Measurements from ENCODE around the gene IPO4. TPM values are rescaled to one million over a fixed set of nuclear protein-coding genes. Genes with fewer than 3 reads are reported as not detected.

IPO4 gene
- total and polyA plus RNA-seq, 2 experiments from 2014 or later = 34.2 to 105 TPM

DNA sequence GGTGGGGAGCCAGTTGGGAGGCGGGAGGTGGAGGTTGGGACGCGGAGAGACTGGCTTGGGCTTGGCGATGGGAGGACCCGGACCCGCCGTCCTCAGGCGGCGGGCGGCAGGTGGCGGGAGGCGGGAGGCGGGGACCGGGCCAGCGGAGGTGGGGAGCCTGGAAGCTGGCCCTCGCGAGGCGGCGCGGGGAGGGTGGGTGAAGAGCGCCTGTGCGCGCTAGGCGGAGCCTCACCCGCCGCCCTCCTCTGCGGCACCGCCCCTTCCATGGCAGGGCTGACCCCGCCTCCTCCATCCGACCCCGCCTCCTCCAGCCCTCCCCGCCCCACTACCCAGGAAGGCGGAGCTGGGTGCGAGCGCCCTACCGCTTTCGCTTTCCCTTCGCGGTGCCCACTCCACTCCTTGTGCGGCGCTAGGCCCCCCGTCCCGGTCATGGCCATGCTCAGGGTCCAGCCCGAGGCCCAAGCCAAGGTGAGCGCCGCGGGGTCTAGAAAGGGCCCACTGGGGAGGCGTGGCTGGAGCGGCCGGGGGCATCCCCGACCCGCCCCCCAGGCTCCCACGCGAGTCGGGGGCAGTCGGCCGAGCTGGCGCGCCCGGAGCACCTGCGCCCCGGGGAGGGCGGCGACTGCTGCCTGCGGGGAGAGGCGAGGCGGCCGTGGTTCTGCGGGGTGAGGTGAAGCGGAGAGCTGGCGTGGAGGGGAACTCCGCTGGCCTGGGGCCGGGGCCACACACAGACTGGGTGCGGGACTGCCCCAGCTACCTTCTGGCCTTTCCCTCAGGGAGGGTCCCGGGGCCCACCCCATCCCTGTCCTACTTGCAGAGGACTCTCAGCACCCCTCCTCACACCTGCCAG lies 52.6 kb downstream of the IPO4 start, which contains the start of gene PSME1:
Gene PSME1 (plus strand): TSS at position 361 of the 850 bp plus-strand sequence. CDS start 69 bp downstream, at position 430.
- peaks cover 33% of the 10 kb centered on the region for H3K36me3 Mint-ChIP-seq (ENCODE audit: low read depth)
- H3K4me2 ChIP-seq = peak within 1 kb of the TSS; percentile 87
- no peaks in the 10 kb centered on the region for H3K9me3 Mint-ChIP-seq
- peak within 1 kb of the TSS; percentile 96 for H3K4me3 ChIP-seq
- H2AFZ ChIP-seq = peak within 1 kb of the TSS; percentile 97
- H3K9me2 ChIP-seq (ENCODE audit: insufficient read depth) = no peaks in the 10 kb centered on the region
- H4K20me1 ChIP-seq (replicated peaks; ENCODE audit: insufficient read depth) = peaks cover 9% of the 10 kb centered on the region
- peak within 1 kb of the TSS; percentile 79 for H3K4me3 Mint-ChIP-seq
- ATAC-seq (peak; percentile 88), DNase-seq (ENCODE audit: low spot score) (peak; percentile 96)
- H3K79me2 ChIP-seq (replicated peaks; ENCODE audit: insufficient read depth) = peaks cover 20% of the 10 kb centered on the region
- peaks cover 24% of the 10 kb centered on the region for H3F3A ChIP-seq (replicated peaks; ENCODE audit: low read depth)
- peak within 1 kb of the TSS; percentile 10; the same call in 1 of the 2 replicates for H3K27ac Mint-ChIP-seq
- no peaks in the 10 kb centered on the region for H3K27me3 ChIP-seq (ENCODE audit: insufficient read depth)
- TF ChIP-seq POLR2AphosphoS5 (IDR thresholded peaks at IDR 0.05; ENCODE audit: low read depth) = peak; percentile 80
- TF ChIP-seq, protein P1, sequence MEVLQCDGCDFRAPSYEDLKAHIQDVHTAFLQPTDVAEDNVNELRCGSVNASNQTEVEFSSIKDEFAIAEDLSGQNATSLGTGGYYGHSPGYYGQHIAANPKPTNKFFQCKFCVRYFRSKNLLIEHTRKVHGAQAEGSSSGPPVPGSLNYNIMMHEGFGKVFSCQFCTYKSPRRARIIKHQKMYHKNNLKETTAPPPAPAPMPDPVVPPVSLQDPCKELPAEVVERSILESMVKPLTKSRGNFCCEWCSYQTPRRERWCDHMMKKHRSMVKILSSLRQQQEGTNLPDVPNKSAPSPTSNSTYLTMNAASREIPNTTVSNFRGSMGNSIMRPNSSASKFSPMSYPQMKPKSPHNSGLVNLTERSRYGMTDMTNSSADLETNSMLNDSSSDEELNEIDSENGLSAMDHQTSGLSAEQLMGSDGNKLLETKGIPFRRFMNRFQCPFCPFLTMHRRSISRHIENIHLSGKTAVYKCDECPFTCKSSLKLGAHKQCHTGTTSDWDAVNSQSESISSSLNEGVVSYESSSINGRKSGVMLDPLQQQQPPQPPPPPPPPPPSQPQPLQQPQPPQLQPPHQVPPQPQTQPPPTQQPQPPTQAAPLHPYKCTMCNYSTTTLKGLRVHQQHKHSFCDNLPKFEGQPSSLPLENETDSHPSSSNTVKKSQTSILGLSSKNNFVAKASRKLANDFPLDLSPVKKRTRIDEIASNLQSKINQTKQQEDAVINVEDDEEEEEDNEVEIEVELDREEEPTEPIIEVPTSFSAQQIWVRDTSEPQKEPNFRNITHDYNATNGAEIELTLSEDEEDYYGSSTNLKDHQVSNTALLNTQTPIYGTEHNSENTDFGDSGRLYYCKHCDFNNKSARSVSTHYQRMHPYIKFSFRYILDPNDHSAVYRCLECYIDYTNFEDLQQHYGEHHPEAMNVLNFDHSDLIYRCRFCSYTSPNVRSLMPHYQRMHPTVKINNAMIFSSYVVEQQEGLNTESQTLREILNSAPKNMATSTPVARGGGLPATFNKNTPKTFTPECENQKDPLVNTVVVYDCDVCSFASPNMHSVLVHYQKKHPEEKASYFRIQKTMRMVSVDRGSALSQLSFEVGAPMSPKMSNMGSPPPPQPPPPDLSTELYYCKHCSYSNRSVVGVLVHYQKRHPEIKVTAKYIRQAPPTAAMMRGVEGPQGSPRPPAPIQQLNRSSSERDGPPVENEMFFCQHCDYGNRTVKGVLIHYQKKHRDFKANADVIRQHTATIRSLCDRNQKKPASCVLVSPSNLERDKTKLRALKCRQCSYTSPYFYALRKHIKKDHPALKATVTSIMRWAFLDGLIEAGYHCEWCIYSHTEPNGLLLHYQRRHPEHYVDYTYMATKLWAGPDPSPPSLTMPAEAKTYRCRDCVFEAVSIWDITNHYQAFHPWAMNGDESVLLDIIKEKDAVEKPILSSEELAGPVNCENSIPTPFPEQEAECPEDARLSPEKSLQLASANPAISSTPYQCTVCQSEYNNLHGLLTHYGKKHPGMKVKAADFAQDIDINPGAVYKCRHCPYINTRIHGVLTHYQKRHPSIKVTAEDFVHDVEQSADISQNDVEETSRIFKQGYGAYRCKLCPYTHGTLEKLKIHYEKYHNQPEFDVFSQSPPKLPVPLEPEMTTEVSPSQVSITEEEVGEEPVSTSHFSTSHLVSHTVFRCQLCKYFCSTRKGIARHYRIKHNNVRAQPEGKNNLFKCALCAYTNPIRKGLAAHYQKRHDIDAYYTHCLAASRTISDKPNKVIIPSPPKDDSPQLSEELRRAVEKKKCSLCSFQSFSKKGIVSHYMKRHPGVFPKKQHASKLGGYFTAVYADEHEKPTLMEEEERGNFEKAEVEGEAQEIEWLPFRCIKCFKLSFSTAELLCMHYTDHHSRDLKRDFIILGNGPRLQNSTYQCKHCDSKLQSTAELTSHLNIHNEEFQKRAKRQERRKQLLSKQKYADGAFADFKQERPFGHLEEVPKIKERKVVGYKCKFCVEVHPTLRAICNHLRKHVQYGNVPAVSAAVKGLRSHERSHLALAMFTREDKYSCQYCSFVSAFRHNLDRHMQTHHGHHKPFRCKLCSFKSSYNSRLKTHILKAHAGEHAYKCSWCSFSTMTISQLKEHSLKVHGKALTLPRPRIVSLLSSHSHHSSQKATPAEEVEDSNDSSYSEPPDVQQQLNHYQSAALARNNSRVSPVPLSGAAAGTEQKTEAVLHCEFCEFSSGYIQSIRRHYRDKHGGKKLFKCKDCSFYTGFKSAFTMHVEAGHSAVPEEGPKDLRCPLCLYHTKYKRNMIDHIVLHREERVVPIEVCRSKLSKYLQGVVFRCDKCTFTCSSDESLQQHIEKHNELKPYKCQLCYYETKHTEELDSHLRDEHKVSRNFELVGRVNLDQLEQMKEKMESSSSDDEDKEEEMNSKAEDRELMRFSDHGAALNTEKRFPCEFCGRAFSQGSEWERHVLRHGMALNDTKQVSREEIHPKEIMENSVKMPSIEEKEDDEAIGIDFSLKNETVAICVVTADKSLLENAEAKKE (CRISPR knock-in tag; IDR thresholded peaks at IDR 0.05) = no peak
- H3K27me3 Mint-ChIP-seq (ENCODE audit: insufficient read depth, low read depth, poor library complexity) = peaks cover 26% of the 10 kb centered on the region
- peaks cover 22% of the 10 kb centered on the region for H3K4me1 ChIP-seq (ENCODE audit: insufficient read depth)
- H3K36me3 ChIP-seq (ENCODE audit: insufficient read depth) = peaks cover 14% of the 10 kb centered on the region; the same call in 1 of the 2 replicates
- peak within 1 kb of the TSS; percentile 84; the same call in 1 of the 2 replicates for H3K27ac ChIP-seq (ENCODE audit: low read depth)
- peaks cover 46% of the 10 kb centered on the region for H3K4me1 Mint-ChIP-seq

DNA sequence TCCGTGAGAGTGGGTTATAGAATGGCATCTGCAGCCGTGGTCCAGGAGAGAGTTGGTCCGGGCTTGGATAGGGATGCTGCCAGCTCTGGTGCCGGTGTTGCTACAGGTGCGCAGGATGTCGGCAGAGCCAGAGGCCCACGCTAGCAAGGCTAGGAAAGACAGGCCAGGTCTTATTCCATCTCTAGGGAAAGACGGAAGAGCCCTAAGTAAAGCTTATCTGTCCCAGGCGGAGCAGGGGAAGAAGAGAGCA lies 53.1 kb downstream of the IPO4 start:
- DNase-seq (ENCODE audit: low spot score) (no peak), ATAC-seq (no peak)
- Histone ChIP-seq H4K20me1 (replicated peaks; ENCODE audit: insufficient read depth) (peaks cover 9% of the 10 kb centered on the region), H3K27ac (ENCODE audit: low read depth) (peak overlapping the region; percentile 84; the same call in 1 of the 2 replicates), H3K4me2 (peak overlapping the region; percentile 87), H3K36me3 (ENCODE audit: insufficient read depth) (peaks cover 14% of the 10 kb centered on the region; the same call in 1 of the 2 replicates), H3K79me2 (replicated peaks; ENCODE audit: insufficient read depth) (peaks cover 16% of the 10 kb centered on the region), H3K4me3 (peak overlapping the region; percentile 96), H3K27me3 (ENCODE audit: insufficient read depth) (no peaks in the 10 kb centered on the region), H3K9me2 (ENCODE audit: insufficient read depth) (no peaks in the 10 kb centered on the region), H3F3A (replicated peaks; ENCODE audit: low read depth) (peaks cover 29% of the 10 kb centered on the region), H3K4me1 (ENCODE audit: insufficient read depth) (peaks cover 22% of the 10 kb centered on the region), H2AFZ (peak overlapping the region; percentile 97)
- peaks cover 33% of the 10 kb centered on the region for H3K36me3 Mint-ChIP-seq (ENCODE audit: low read depth)
- peaks cover 21% of the 10 kb centered on the region for H3K27me3 Mint-ChIP-seq (ENCODE audit: insufficient read depth, low read depth, poor library complexity)
- no peaks in the 10 kb centered on the region for H3K9me3 Mint-ChIP-seq
- H3K4me1 Mint-ChIP-seq = peaks cover 46% of the 10 kb centered on the region
- H3K27ac Mint-ChIP-seq = peak overlapping the region; percentile 10; the same call in 1 of the 2 replicates
- peak overlapping the region; percentile 79 for H3K4me3 Mint-ChIP-seq
- TF ChIP-seq ETS1 (IDR thresholded peaks at IDR 0.05) = no peak
- no peak for TF ChIP-seq NANOG (IDR thresholded peaks at IDR 0.05; ENCODE audit: borderline replicate concordance)
- TF ChIP-seq JUNB (IDR thresholded peaks at IDR 0.05; ENCODE audit: unreplicated experiment) = no peak
- TF ChIP-seq ZNF331 (CRISPR knock-in tag; IDR thresholded peaks at IDR 0.05; ENCODE audit: low read depth) = no peak
